IMR-90 (cell line): Measurements from ENCODE around the gene ZC3H8. TPM values are rescaled to one million over a fixed set of nuclear protein-coding genes. Genes with fewer than 3 reads are reported as not detected.

Experiments
- ATAC-seq: fragments of 200-7000 bp; cut with Tn5 transposase; 2 replicates; pipeline ENCODE4 v1.9.1; 2020; ENCODE audit warnings: low read depth, mild to moderate bottlenecking, moderate library complexity
- BruUV-seq: library from RNA; stranded (reverse); fragments of 400-500 nt; replicated peaks from 2 replicates; lab custom pipeline; 2021; lab: Mats Ljungman, UMichigan
- CTCF ChIA-PET: fragments of 300-600 bp; formaldehyde crosslinking; extraction: SDS; loops from one replicate; lab custom pipeline; 2021; ENCODE audit warnings: antibody characterized with exemption; lab: Yijun Ruan, JAX
- POLR2A ChIA-PET: fragments of 300-600 bp; sonication (Branson Sonifier 250); formaldehyde crosslinking; loops from one replicate; lab custom pipeline; 2022; ENCODE audit warnings: antibody characterized with exemption; ENCODE audit not compliant: unreplicated experiment; lab: Charles Lee
- DNase-seq: peaks from one replicate; pipeline ENCODE4 v3.0.0; 2013
- H2AFZ ChIP-seq: replicated peaks from 2 replicates; pipeline ENCODE3; 2013; ENCODE audit warnings: low read length, mild to moderate bottlenecking; ENCODE audit not compliant: poor library complexity
- H2AK5ac ChIP-seq: 2 replicates; pipeline ENCODE4 v1.6.1; 2013; ENCODE audit warnings: low read depth, low read length, inconsistent platforms
- H2AK9ac ChIP-seq: replicated peaks from 2 replicates; pipeline ENCODE3; 2013; ENCODE audit warnings: mild to moderate bottlenecking, low read depth, low read length, moderate library complexity; ENCODE audit not compliant: poor library complexity
- H2BK120ac ChIP-seq: 2 replicates; pipeline ENCODE4 v1.6.1; 2013; ENCODE audit warnings: low read depth, low read length, inconsistent platforms
- H2BK15ac ChIP-seq: 3 replicates; pipeline ENCODE4 v1.6.1; 2013; ENCODE audit warnings: low read depth, low read length, inconsistent platforms
- H2BK20ac ChIP-seq: 2 replicates; pipeline ENCODE4 v1.6.1; 2013; ENCODE audit warnings: low read depth, mild to moderate bottlenecking, inconsistent platforms, low read length, moderate library complexity
- H2BK5ac ChIP-seq: 2 replicates; pipeline ENCODE4 v1.6.1; 2013; ENCODE audit warnings: mild to moderate bottlenecking, low read depth, low read length, inconsistent platforms; ENCODE audit not compliant: poor library complexity, severe bottlenecking
- H3K14ac ChIP-seq: replicated peaks from 2 replicates; pipeline ENCODE4 v1.6.1; 2013; ENCODE audit warnings: low read depth, low read length, inconsistent platforms
- H3K18ac ChIP-seq: 2 replicates; pipeline ENCODE4 v1.6.1; 2013; ENCODE audit warnings: low read depth, low read length, control low read depth
- H3K23ac ChIP-seq: 2 replicates; pipeline ENCODE4 v1.6.1; 2013; ENCODE audit warnings: low read depth, low read length, inconsistent platforms
- H3K27ac ChIP-seq: 2 replicates; pipeline ENCODE4 v1.5.1; 2013; ENCODE audit warnings: mild to moderate bottlenecking, control low read depth, low read length; ENCODE audit not compliant: insufficient read depth
- H3K27me3 ChIP-seq: 2 replicates; pipeline ENCODE4 v1.6.1; 2013; ENCODE audit warnings: low read length; ENCODE audit not compliant: control insufficient read depth, insufficient read depth
- H3K36me3 ChIP-seq: 2 replicates; pipeline ENCODE4 v1.6.1; 2013; ENCODE audit warnings: low read length, mixed read lengths; ENCODE audit not compliant: control insufficient read depth, insufficient read depth
- H3K4ac ChIP-seq: 2 replicates; pipeline ENCODE4 v1.6.1; 2013; ENCODE audit warnings: low read depth, low read length, inconsistent platforms
- H3K4me1 ChIP-seq: 2 replicates; pipeline ENCODE4 v1.6.1; 2013; ENCODE audit warnings: low read length, mixed read lengths; ENCODE audit not compliant: control insufficient read depth, insufficient read depth
- H3K4me2 ChIP-seq: 2 replicates; pipeline ENCODE4 v1.6.1; 2013; ENCODE audit warnings: low read depth, mild to moderate bottlenecking, control low read depth, low read length, moderate library complexity
- H3K4me3 ChIP-seq: 2 replicates; pipeline ENCODE4 v1.5.1; 2013; ENCODE audit warnings: low read depth, mild to moderate bottlenecking, control low read depth, low read length, moderate library complexity; ENCODE audit not compliant: insufficient read depth
- H3K56ac ChIP-seq: 2 replicates; pipeline ENCODE4 v1.6.1; 2013; ENCODE audit warnings: low read length, inconsistent platforms; ENCODE audit not compliant: insufficient read depth; ENCODE audit errors: extremely low read depth
- H3K79me1 ChIP-seq, 2 experiments: 2 replicates each; pipeline ENCODE4 v1.6.1; 2013; ENCODE audit warnings: low read length in 2 of 2, inconsistent platforms in 1 of 2, low read depth in 1 of 2
- H3K9ac ChIP-seq: 2 replicates; pipeline ENCODE4 v1.6.1; 2013; ENCODE audit warnings: low read depth, low read length, control low read depth
- H3K9me1 ChIP-seq: 2 replicates; pipeline ENCODE4 v1.6.1; 2013; ENCODE audit warnings: low read length, inconsistent platforms; ENCODE audit not compliant: insufficient read depth
- H3K9me3 ChIP-seq: 2 replicates; pipeline ENCODE4 v1.6.1; 2013; ENCODE audit warnings: low read length; ENCODE audit not compliant: control insufficient read depth, insufficient read depth
- H4K20me1 ChIP-seq: 2 replicates; pipeline ENCODE4 v1.6.1; 2013; ENCODE audit warnings: low read length, inconsistent platforms; ENCODE audit not compliant: insufficient read depth
- H4K5ac ChIP-seq: 2 replicates; pipeline ENCODE4 v1.6.1; 2013; ENCODE audit warnings: mild to moderate bottlenecking, low read depth, low read length, control low read depth
- H4K8ac ChIP-seq, 2 experiments: 2 replicates each; pipeline ENCODE4 v1.6.1; 2013; ENCODE audit warnings: low read depth in 2 of 2, low read length in 2 of 2, control low read depth in 1 of 2, inconsistent platforms in 1 of 2
- H4K91ac ChIP-seq: 2 replicates; pipeline ENCODE4 v1.6.1; 2013; ENCODE audit warnings: low read depth, low read length, inconsistent platforms; ENCODE audit not compliant: insufficient read depth
- BHLHE40 ChIP-seq: fragments of 150-350 bp; IDR thresholded peaks from 2 replicates; pipeline ENCODE4 v1.6.1; 2016; ENCODE audit warnings: mild to moderate bottlenecking, low read depth, low read length
- CEBPB ChIP-seq: IDR thresholded peaks from 2 replicates; pipeline ENCODE4 v1.6.1; 2012; ENCODE audit warnings: low read depth, low read length, improper control_type of control experiment
- MXI1 ChIP-seq: IDR thresholded peaks from 2 replicates; pipeline ENCODE4 v1.6.1; 2012; ENCODE audit warnings: low read depth, mild to moderate bottlenecking, low read length, moderate library complexity, borderline replicate concordance
- NFE2L2 ChIP-seq: fragments of 150-350 bp; IDR thresholded peaks from 2 replicates; pipeline ENCODE4 v1.6.1; 2016; ENCODE audit warnings: low read depth, mild to moderate bottlenecking, low read length
- RAD21 ChIP-seq: IDR thresholded peaks from 2 replicates; pipeline ENCODE4 v1.6.1; 2012; ENCODE audit warnings: low read length, improper control_type of control experiment
- RCOR1 ChIP-seq: IDR thresholded peaks from 2 replicates; pipeline ENCODE4 v1.6.1; 2012; ENCODE audit warnings: mild to moderate bottlenecking, low read length, improper control_type of control experiment; ENCODE audit not compliant: insufficient replicate concordance
- SMC3 ChIP-seq: fragments of 150-350 bp; IDR thresholded peaks from 2 replicates; pipeline ENCODE4 v1.6.1; 2016; ENCODE audit warnings: low read depth, mild to moderate bottlenecking, antibody characterized with exemption, low read length, moderate library complexity
- WGBS, 2 experiments: methylation state at CpG; one replicate each; pipeline versions ENCODE4 v1.1.5 to v1.1.7; 2013; ENCODE audit warnings: missing lambda C conversion rate in 2 of 2; ENCODE audit not compliant: insufficient read length in 1 of 2; ENCODE audit errors: extremely low coverage in 2 of 2; 5-methylcytosine and 5-hydroxymethylcytosine counted together
- dilution Hi-C: fragments of 300-500 bp; cut with HindIII; formaldehyde crosslinking; loops from one replicate; pipeline ENCODE4 v1.14.3; 2018; ENCODE audit warnings: low sequenced_read_pairs; ENCODE audit not compliant: unreplicated experiment
- in situ Hi-C: fragments of 300-500 bp; cut with MboI; formaldehyde crosslinking; loops from 3 replicates; pipeline ENCODE4 v1.14.3; 2019; ENCODE audit warnings: low sequenced_read_pairs, inconsistent platforms, mixed read lengths
- intact Hi-C: fragments of 100-400 bp; cut with micrococcal nuclease; formaldehyde crosslinking; loops from 2 replicates; pipeline ENCODE4 v1.10.0; 2022
- polyA plus RNA-seq, 3 experiments: library from polyadenylated mRNA; depleted of rRNA; stranded (reverse); fragments of >200 nt; gene quantifications; 2 replicates each; pipeline ENCODE4 v1.2.3, GENCODE V29; 2012; ENCODE audit warnings: low replicate concordance in 1 of 3
- total RNA-seq: library from RNA; depleted of rRNA; stranded (reverse); fragments of >200 nt; gene quantifications from 2 replicates; pipeline ENCODE4 v1.2.3, GENCODE V29; 2012
- TF ChIP-seq, protein P1 (sequence below): fragments of 150-350 bp; IDR thresholded peaks from 2 replicates; pipeline ENCODE4 v1.6.1; 2017; ENCODE audit warnings: mild to moderate bottlenecking, antibody characterized with exemption, low read length, low read depth

ZC3H8 gene
- total and polyA plus RNA-seq, 2 of the 4 experiments (the other 2 are of a cell fraction): 0.18 to 1.6 TPM

GRCh38 chr2:112243233-112243632 is 11.6 kb downstream of the ZC3H8 start:
- Histone ChIP-seq H3K4me1 (no peaks in the 10 kb centered on the region), H3K9ac (no peak overlapping the region), H3K27ac (no peak overlapping the region), H3K14ac (no peak overlapping the region), H3K18ac (no peak overlapping the region), H3K4me3 (no peak overlapping the region), H2BK20ac (no peak overlapping the region), H4K5ac (no peak overlapping the region), H2AK9ac (no peak overlapping the region), H3K9me3 (no peaks in the 10 kb centered on the region), H2BK120ac (no peak overlapping the region), H3K9me1 (no peaks in the 10 kb centered on the region), H3K36me3 (0 out of 2 replicates have a peak, but pooled peaks cover 1% of the 10 kb centered on the region), H4K91ac (no peak overlapping the region), H2BK5ac (no peak overlapping the region), H3K79me1 (no peaks in the 10 kb centered on the region), H3K4me2 (no peak overlapping the region), H3K4ac (no peak overlapping the region), H2AK5ac (no peak overlapping the region), H3K23ac (no peak overlapping the region), H3K56ac (no peak overlapping the region), H2BK15ac (no peak overlapping the region), H3K27me3 (no peaks in the 10 kb centered on the region), H4K20me1 (no peaks in the 10 kb centered on the region), H4K8ac (no peak overlapping the region), H2AFZ (no peak overlapping the region)
- TF ChIP-seq SMC3: no peak
- TF ChIP-seq RAD21: no peak
- TF ChIP-seq, protein P1, sequence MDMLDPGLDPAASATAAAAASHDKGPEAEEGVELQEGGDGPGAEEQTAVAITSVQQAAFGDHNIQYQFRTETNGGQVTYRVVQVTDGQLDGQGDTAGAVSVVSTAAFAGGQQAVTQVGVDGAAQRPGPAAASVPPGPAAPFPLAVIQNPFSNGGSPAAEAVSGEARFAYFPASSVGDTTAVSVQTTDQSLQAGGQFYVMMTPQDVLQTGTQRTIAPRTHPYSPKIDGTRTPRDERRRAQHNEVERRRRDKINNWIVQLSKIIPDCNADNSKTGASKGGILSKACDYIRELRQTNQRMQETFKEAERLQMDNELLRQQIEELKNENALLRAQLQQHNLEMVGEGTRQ: no peak
- TF ChIP-seq NFE2L2: no peak
- 0 out of 2 replicates have a peak, but pooled peaks have one; percentile 39 for TF ChIP-seq CEBPB
- TF ChIP-seq BHLHE40: no peak
- no peak for TF ChIP-seq RCOR1
- TF ChIP-seq MXI1: no peak
- intact Hi-C loops (loop anchor here (10.0 kb wide), 1 partner anchor 128 kb away; no protein-coding TSS in a partner anchor), in situ Hi-C loops (no loop called here), dilution Hi-C loops (no loop called here)
- no TSS peak for BruUV-seq
- POLR2A ChIA-PET: no interaction called here
- ATAC-seq: no peak
- CTCF ChIA-PET: no interaction called here
- no peak for DNase-seq
- no CpG with 5 or more reads among the region's 4 CpGs for WGBS, 2 experiments
